ENCODE results near the gene GEMIN7.
"Not testable (repeated sequence)": the region's sequence is repeated elsewhere in the genome, so short reads cannot be mapped to it uniquely, and the experiment has no call there.

The GEMIN7 gene

GRCh38 chr19:45104658-45105349 lies 25.7 kb downstream of the GEMIN7 start:
- no peak for DNase-seq

- DNase-seq, result not testable (repeated sequence)
Observed at GRCh38 chr19:45106363-45106762, 27.3 kb downstream of the GEMIN7 start.

- DNase-seq, result no peak
Observed at GRCh38 chr19:45107621-45108150, 28.6 kb downstream of the GEMIN7 start.

- DNase-seq, result no peak
Observed at GRCh38 chr19:45110851-45111266, 31.8 kb downstream of the GEMIN7 start.

GRCh38 chr19:45112111-45112827 lies 33.2 kb downstream of the GEMIN7 start:
- no peak for DNase-seq

GRCh38 chr19:45113628-45114027 lies 34.6 kb downstream of the GEMIN7 start:
- no peak for DNase-seq

- no peak for DNase-seq
Observed at GRCh38 chr19:45114116-45114515, 35.1 kb downstream of the GEMIN7 start.

- DNase-seq, result no peak
Observed at GRCh38 chr19:45115809-45116615, 37.0 kb downstream of the GEMIN7 start.

GRCh38 chr19:45117167-45117594 lies 38.1 kb downstream of the GEMIN7 start:
- DNase-seq, result no peak

- no peak for DNase-seq
Observed at GRCh38 chr19:45117671-45118070, 38.6 kb downstream of the GEMIN7 start.

- no peak for DNase-seq
Observed at GRCh38 chr19:45118106-45118505, 39.0 kb downstream of the GEMIN7 start.

GRCh38 chr19:45118591-45119355 lies 39.7 kb downstream of the GEMIN7 start:
- DNase-seq, result not testable (repeated sequence)

- DNase-seq, result no peak
Observed at GRCh38 chr19:45119582-45119981, 40.5 kb downstream of the GEMIN7 start.

- no peak for DNase-seq
Observed at GRCh38 chr19:45121827-45122345, 42.8 kb downstream of the GEMIN7 start.

- no peak for DNase-seq
Observed at GRCh38 chr19:45122832-45123231, 43.8 kb downstream of the GEMIN7 start.

- no peak for DNase-seq
Observed at GRCh38 chr19:45123440-45123850, 44.4 kb downstream of the GEMIN7 start.

- DNase-seq, result no peak
Observed at GRCh38 chr19:45124021-45124420, 45.0 kb downstream of the GEMIN7 start.

- no peak for DNase-seq
Observed at GRCh38 chr19:45125360-45125759, 46.3 kb downstream of the GEMIN7 start.

GRCh38 chr19:45125975-45126493 lies 47.0 kb downstream of the GEMIN7 start:
- peak; percentile 36 for DNase-seq

- DNase-seq, result no peak
Observed at GRCh38 chr19:45126654-45127053, 47.6 kb downstream of the GEMIN7 start.

- DNase-seq, result no peak
Observed at GRCh38 chr19:45128146-45128545, 49.1 kb downstream of the GEMIN7 start.

GRCh38 chr19:45128806-45129205 lies 49.7 kb downstream of the GEMIN7 start:
- no peak for DNase-seq
